GM12878 (cell line): ENCODE results near the gene PPP1R1B.

Source experiments
- CHD2 ChIP-seq: IDR thresholded peaks from 2 replicates; pipeline ENCODE4 v1.6.1; 2011; ENCODE audit warnings: low read depth, low read length, improper control_type of control experiment, borderline replicate concordance
- CREB1 ChIP-seq: IDR thresholded peaks from 2 replicates; pipeline ENCODE4 v1.6.1; 2012; ENCODE audit warnings: low read depth, mild to moderate bottlenecking, inconsistent platforms
- CTCF ChIP-seq, 3 experiments: IDR thresholded peaks in 2 of 3; conservative IDR thresholded peaks in 1 of 3; 2 replicates each; pipeline ENCODE4 v1.5.1; 2011; ENCODE audit warnings: low read depth in 3 of 3, low read length in 3 of 3, mild to moderate bottlenecking in 3 of 3, control low read depth in 2 of 3, moderate library complexity in 2 of 3, inconsistent platforms in 1 of 3, mixed read lengths in 1 of 3; ENCODE audit not compliant: control insufficient read depth in 2 of 3, insufficient read depth in 1 of 3; ENCODE audit errors: extremely low read depth in 1 of 3
- EP300 ChIP-seq, 2 experiments: fragments of 150-350 bp in 1 of 2; IDR thresholded peaks; 2 replicates each; pipeline ENCODE4 v1.6.1; 2011 to 2012; ENCODE audit warnings: low read depth in 2 of 2, low read length in 2 of 2, borderline replicate concordance in 1 of 2, improper control_type of control experiment in 1 of 2, inconsistent platforms in 1 of 2; ENCODE audit not compliant: control insufficient read depth in 1 of 2
- FOXK2 ChIP-seq: fragments of 450-650 bp; IDR thresholded peaks from 2 replicates; pipeline ENCODE4 v1.6.1; 2017; ENCODE audit warnings: mild to moderate bottlenecking, moderate library complexity
- FOXM1 ChIP-seq: IDR thresholded peaks from 2 replicates; pipeline ENCODE4 v1.6.1; 2012; ENCODE audit warnings: low read depth, mild to moderate bottlenecking, inconsistent platforms, low read length, moderate library complexity
- POLR2A ChIP-seq: IDR thresholded peaks from 2 replicates; pipeline ENCODE4 v1.6.1; 2011; ENCODE audit warnings: low read depth, mild to moderate bottlenecking, low read length
- POLR2AphosphoS2 ChIP-seq: IDR thresholded peaks from 2 replicates; pipeline ENCODE4 v1.6.1; 2011; ENCODE audit warnings: low read depth, mild to moderate bottlenecking, low read length, improper control_type of control experiment, moderate library complexity
- RAD21 ChIP-seq: IDR thresholded peaks from 2 replicates; pipeline ENCODE4 v1.6.1; 2011; ENCODE audit warnings: mild to moderate bottlenecking, low read depth, low read length, moderate library complexity; ENCODE audit not compliant: insufficient read depth

- TF ChIP-seq RAD21: no peak
- TF ChIP-seq FOXK2: no peak
- no peak for TF ChIP-seq CTCF (IDR thresholded peaks at IDR 0.05 in 2 of 3, conservative IDR thresholded peaks at IDR 0.05 in 1 of 3; ENCODE audit: control insufficient read depth in 2 of 3, extremely low read depth in 1 of 3, insufficient read depth in 1 of 3, low read depth in 3 of 3, low read length in 3 of 3)
- no peak for TF ChIP-seq CREB1
- no peak for TF ChIP-seq EP300 (IDR thresholded peaks at IDR 0.05; ENCODE audit: borderline replicate concordance in 1 of 2, control insufficient read depth in 1 of 2, low read depth in 2 of 2, low read length in 2 of 2)
- TF ChIP-seq FOXM1: no peak
- TF ChIP-seq POLR2A: no peak
- no peak for TF ChIP-seq CHD2
- TF ChIP-seq POLR2AphosphoS2: no peak
These were observed 2.7 kb downstream of the PPP1R1B start for GRCh38 chr17:39629494-39629880.
